Gastroesophageal sphincter (tissue), 3 donors: ENCODE results near the gene KCNN1.

Experiments used
- CTCF ChIP-seq, 4 experiments: fragments of 200-600 bp in 2 of 4; fragments of 450-650 bp in 2 of 4; sonication (generic) in 1 of 4; IDR thresholded peaks; one replicate each; pipeline ENCODE4 v1.5.1; 2017 to 2019; ENCODE audit warnings: antibody characterized with exemption in 4 of 4, mild to moderate bottlenecking in 2 of 4, moderate library complexity in 2 of 4
- POLR2A ChIP-seq, 2 donors: fragments of 450-650 bp; IDR thresholded peaks; one replicate each; pipeline ENCODE4 v1.6.1; 2017; ENCODE audit warnings: antibody characterized with exemption in 2 of 2, mild to moderate bottlenecking in 2 of 2, moderate library complexity in 1 of 2
- POLR2AphosphoS5 ChIP-seq: sonication (generic); formaldehyde crosslinking; IDR thresholded peaks from one replicate; pipeline ENCODE4 v1.6.1; 2017; ENCODE audit warnings: antibody characterized with exemption

GRCh38 chr19:17937371-17937900 lies 29.5 kb upstream of the KCNN1 start:
- no peak for TF ChIP-seq CTCF (IDR thresholded peaks at IDR 0.05)
- TF ChIP-seq POLR2A (IDR thresholded peaks at IDR 0.05), result no peak
- TF ChIP-seq POLR2AphosphoS5, result no peak
